ENCODE results near the gene OTOGL.

The OTOGL gene

GRCh38 chr12:80064951-80065350 is 34.4 kb upstream of the OTOGL start:
- TF ChIP-seq FOXP2 (optimal IDR thresholded peaks at IDR 0.05; ENCODE audit: borderline replicate concordance, extremely low read depth, extremely low read length, insufficient read depth), result no peak
- TF ChIP-seq POLR2AphosphoS5 (IDR thresholded peaks at IDR 0.05; ENCODE audit: low read depth, low read length), result no peak
- no peak for TF ChIP-seq SIN3A (IDR thresholded peaks at IDR 0.05; ENCODE audit: borderline replicate concordance, insufficient read depth, low read length)

DNA sequence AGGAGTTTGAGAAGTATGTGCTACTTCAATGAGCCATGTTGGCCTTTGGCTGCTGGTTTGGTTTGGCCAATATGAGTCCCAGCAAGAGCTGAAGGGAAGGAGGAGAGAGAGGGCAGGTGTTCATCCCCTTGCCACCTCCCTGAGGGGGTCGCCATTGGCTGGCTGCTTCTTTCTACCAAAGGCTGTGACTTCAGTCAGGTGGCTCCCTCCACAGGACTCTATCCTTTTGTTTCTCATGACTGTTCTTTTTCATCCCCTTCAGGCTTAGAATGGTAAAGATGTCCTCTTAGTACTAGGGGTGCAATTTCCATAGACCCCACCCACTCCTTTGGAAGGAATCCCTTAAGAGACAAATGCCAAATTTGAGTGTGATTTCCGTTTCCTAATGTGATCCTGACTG is 31.2 kb upstream of the OTOGL start:
- no peak for TF ChIP-seq SIN3A (IDR thresholded peaks at IDR 0.05; ENCODE audit: borderline replicate concordance, insufficient read depth, low read length)
- no peak for TF ChIP-seq TAF1 (IDR thresholded peaks at IDR 0.05; ENCODE audit: borderline replicate concordance, insufficient read depth, low read length)
- no peak for TF ChIP-seq POLR2AphosphoS5 (IDR thresholded peaks at IDR 0.05; ENCODE audit: low read depth, low read length)
- TF ChIP-seq REST (IDR thresholded peaks at IDR 0.05; ENCODE audit: insufficient read depth in 1 of 2, low read depth in 2 of 2, low read length in 2 of 2), result no peak
- no peak for TF ChIP-seq FOXP2 (optimal IDR thresholded peaks at IDR 0.05; ENCODE audit: borderline replicate concordance, extremely low read depth, extremely low read length, insufficient read depth)

GRCh38 chr12:80086025-80086424 is 13.3 kb upstream of the OTOGL start:
- TF ChIP-seq SIN3A (IDR thresholded peaks at IDR 0.05; ENCODE audit: borderline replicate concordance, insufficient read depth, low read length) (no peak), POLR2AphosphoS5 (IDR thresholded peaks at IDR 0.05; ENCODE audit: low read depth, low read length) (no peak), REST (IDR thresholded peaks at IDR 0.05; ENCODE audit: insufficient read depth in 1 of 2, low read depth in 2 of 2, low read length in 2 of 2) (no peak), TAF1 (IDR thresholded peaks at IDR 0.05; ENCODE audit: borderline replicate concordance, insufficient read depth, low read length) (no peak), FOXP2 (optimal IDR thresholded peaks at IDR 0.05; ENCODE audit: borderline replicate concordance, extremely low read depth, extremely low read length, insufficient read depth) (no peak)

DNA sequence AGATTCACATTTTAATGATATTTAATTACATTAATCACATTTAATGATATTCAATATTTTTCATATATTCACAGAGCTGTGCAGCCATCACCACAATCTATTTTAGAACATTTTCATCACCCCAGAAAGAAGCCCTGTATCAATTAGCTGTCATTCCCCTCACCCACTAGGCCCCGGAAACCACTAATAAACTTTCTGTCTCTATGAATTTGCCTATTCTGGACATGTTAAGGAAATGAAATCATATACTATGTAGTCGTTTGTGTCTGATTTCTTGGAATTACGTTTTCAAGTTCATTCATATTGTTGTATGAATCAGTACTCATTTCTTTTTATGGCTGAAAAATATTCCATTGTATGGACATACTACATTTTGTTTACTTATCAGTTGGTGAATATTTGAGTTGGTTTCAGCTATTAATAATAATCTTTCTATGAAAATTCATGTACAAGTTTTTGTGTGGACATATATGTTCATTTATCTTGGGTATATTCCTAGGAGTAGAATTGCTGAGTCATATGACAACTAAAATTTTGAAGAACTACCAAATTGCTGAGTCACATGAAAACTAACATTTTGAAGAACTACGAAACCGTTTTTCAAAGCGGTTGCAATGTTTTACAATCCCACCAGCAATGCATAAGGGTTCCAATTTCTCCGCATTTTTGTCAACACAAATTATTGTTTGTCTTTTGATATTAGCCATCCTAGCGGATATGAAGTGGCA is 11.7 kb upstream of the OTOGL start:
- TF ChIP-seq SIN3A (IDR thresholded peaks at IDR 0.05; ENCODE audit: borderline replicate concordance, insufficient read depth, low read length) (no peak), FOXP2 (optimal IDR thresholded peaks at IDR 0.05; ENCODE audit: borderline replicate concordance, extremely low read depth, extremely low read length, insufficient read depth) (no peak), REST (IDR thresholded peaks at IDR 0.05; ENCODE audit: insufficient read depth in 1 of 2, low read depth in 2 of 2, low read length in 2 of 2) (no peak), TAF1 (IDR thresholded peaks at IDR 0.05; ENCODE audit: borderline replicate concordance, insufficient read depth, low read length) (no peak), POLR2AphosphoS5 (IDR thresholded peaks at IDR 0.05; ENCODE audit: low read depth, low read length) (no peak)

DNA sequence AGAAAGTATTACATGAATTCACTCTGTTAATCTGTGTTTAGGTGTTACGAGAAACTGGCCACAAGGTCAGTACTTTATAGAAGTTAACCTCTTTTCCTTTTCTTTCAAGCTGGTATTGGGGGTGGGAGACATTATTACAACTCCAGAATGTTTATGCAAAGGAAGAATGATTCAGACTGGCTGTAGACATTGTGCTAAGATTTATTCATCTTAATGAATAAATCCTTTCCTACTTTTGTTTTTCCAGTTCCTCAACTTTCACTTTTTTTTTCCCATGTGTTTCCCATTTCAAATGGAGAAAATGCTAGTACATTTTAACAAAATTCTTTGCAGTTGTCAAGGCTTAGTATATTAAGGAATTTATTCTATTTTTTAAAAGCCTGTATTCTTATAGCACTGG is 1.3 kb downstream of the OTOGL start:
- no peak for TF ChIP-seq REST (IDR thresholded peaks at IDR 0.05; ENCODE audit: insufficient read depth in 1 of 2, low read depth in 2 of 2, low read length in 2 of 2)
- TF ChIP-seq POLR2AphosphoS5 (IDR thresholded peaks at IDR 0.05; ENCODE audit: low read depth, low read length), result no peak
- no peak for TF ChIP-seq TAF1 (IDR thresholded peaks at IDR 0.05; ENCODE audit: borderline replicate concordance, insufficient read depth, low read length)
- TF ChIP-seq FOXP2 (optimal IDR thresholded peaks at IDR 0.05; ENCODE audit: borderline replicate concordance, extremely low read depth, extremely low read length, insufficient read depth), result no peak
- TF ChIP-seq SIN3A (IDR thresholded peaks at IDR 0.05; ENCODE audit: borderline replicate concordance, insufficient read depth, low read length), result no peak
